ENCODE measurements around the gene RGS9. TPM values are rescaled to one million over a fixed set of nuclear protein-coding genes. Genes with fewer than 3 reads are reported as not detected.
"Not testable (repeated sequence)": the region's sequence is repeated elsewhere in the genome, so short reads cannot be mapped to it uniquely, and the experiment has no call there.

Gene RGS9
- polyA plus RNA-seq, 2 of the 4 experiments (the other 2 are of a cell fraction) = 6.9 to 14.3 TPM

- FAIRE-seq = no peak
Measured at GRCh38 chr17:65204001-65204400, 66.8 kb downstream of the RGS9 start.

GRCh38 chr17:65205655-65206054 lies 68.5 kb downstream of the RGS9 start:
- no peak for ATAC-seq
- Histone ChIP-seq H3K4me2 (no peak overlapping the region), H3K9me3 (no peaks in the 10 kb centered on the region), H3K4me3 (no peak overlapping the region), H3K4me1 (no peaks in the 10 kb centered on the region), H3K27ac (no peak overlapping the region)
- ChIA-PET POLR2A (no interaction called here), CTCF (interaction anchor here (0.5 kb wide), 1 partner anchor 1567 kb away, joined by 3 read pairs; no protein-coding TSS in a partner anchor)
- DNase-seq (ENCODE audit: low read depth in 1 of 2, low spot score in 1 of 2) = no peak
- TF ChIP-seq RAD21 (conservative IDR thresholded peaks at IDR 0.05 in 1 of 2, IDR thresholded peaks at IDR 0.05 in 1 of 2) (no peak), NFE2L2 (conservative IDR thresholded peaks at IDR 0.05; ENCODE audit: low read length) (no peak), EHMT2 (IDR thresholded peaks at IDR 0.05; ENCODE audit: low read depth) (no peak), JUNB (IDR thresholded peaks at IDR 0.05) (no peak), FOSL2 (IDR thresholded peaks at IDR 0.05) (no peak), FOSL2 (CRISPR knock-in tag; IDR thresholded peaks at IDR 0.05) (no peak), CHD4 (IDR thresholded peaks at IDR 0.05; ENCODE audit: borderline replicate concordance) (no peak), POLR2AphosphoS2 (conservative IDR thresholded peaks at IDR 0.05; ENCODE audit: low read length) (no peak), TP53 (CRISPR knock-in tag; IDR thresholded peaks at IDR 0.05) (no peak), POLR2A (IDR thresholded peaks at IDR 0.05; ENCODE audit: low read length) (no peak), PBX3 (IDR thresholded peaks at IDR 0.05) (no peak), FOSB (CRISPR knock-in tag; IDR thresholded peaks at IDR 0.05) (no peak), CHD2 (IDR thresholded peaks at IDR 0.05; ENCODE audit: low read length, partially characterized antibody) (no peak), GATA3 (IDR thresholded peaks at IDR 0.05; ENCODE audit: borderline replicate concordance) (no peak), NPAS2 (CRISPR knock-in tag; IDR thresholded peaks at IDR 0.05; ENCODE audit: borderline replicate concordance) (no peak), HOXA7 (CRISPR knock-in tag; IDR thresholded peaks at IDR 0.05) (no peak), SMC3 (IDR thresholded peaks at IDR 0.05) (no peak), RFX5 (IDR thresholded peaks at IDR 0.05) (no peak), RARB (CRISPR knock-in tag; IDR thresholded peaks at IDR 0.05) (no peak)
- TF ChIP-seq, protein P1, sequence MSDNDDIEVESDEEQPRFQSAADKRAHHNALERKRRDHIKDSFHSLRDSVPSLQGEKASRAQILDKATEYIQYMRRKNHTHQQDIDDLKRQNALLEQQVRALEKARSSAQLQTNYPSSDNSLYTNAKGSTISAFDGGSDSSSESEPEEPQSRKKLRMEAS (IDR thresholded peaks at IDR 0.05) = no peak
- FAIRE-seq = no peak

More at GRCh38 chr17:65204001-65204400, 66.8 kb downstream of the RGS9 start:
- Histone ChIP-seq H3K9me3 (no peaks in the 10 kb centered on the region), H3K4me2 (no peak overlapping the region), H3K4me3 (no peak overlapping the region), H3K27ac (no peak overlapping the region), H3K4me1 (no peaks in the 10 kb centered on the region)
- TF ChIP-seq BHLHE40 (IDR thresholded peaks at IDR 0.05; ENCODE audit: low read depth, low read length) = no peak
- TF ChIP-seq CBX2 (IDR thresholded peaks at IDR 0.05; ENCODE audit: borderline replicate concordance, low read depth) = no peak
- TF ChIP-seq RAD21 (conservative IDR thresholded peaks at IDR 0.05 in 1 of 2, IDR thresholded peaks at IDR 0.05 in 1 of 2) = no peak
- TF ChIP-seq FOXS1 (CRISPR knock-in tag; IDR thresholded peaks at IDR 0.05) = no peak
- TF ChIP-seq FOSL2 (IDR thresholded peaks at IDR 0.05) = no peak
- no peak for TF ChIP-seq FOSL2 (CRISPR knock-in tag; IDR thresholded peaks at IDR 0.05)
- no peak for TF ChIP-seq GATA3 (IDR thresholded peaks at IDR 0.05; ENCODE audit: borderline replicate concordance)
- TF ChIP-seq CHD2 (IDR thresholded peaks at IDR 0.05; ENCODE audit: low read length, partially characterized antibody) = no peak
- TF ChIP-seq RFX5 (IDR thresholded peaks at IDR 0.05) = no peak
- no peak for TF ChIP-seq MAZ (IDR thresholded peaks at IDR 0.05; ENCODE audit: borderline replicate concordance, low read depth, low read length)
- 82% methylated on average over 13 of the region's 13 CpGs for WGBS (ENCODE audit: missing lambda C conversion rate)
- ChIA-PET POLR2A (no interaction called here), CTCF (no interaction called here)
- ATAC-seq = no peak
- DNase-seq (ENCODE audit: low read depth in 1 of 2, low spot score in 1 of 2) = no peak

DNA sequence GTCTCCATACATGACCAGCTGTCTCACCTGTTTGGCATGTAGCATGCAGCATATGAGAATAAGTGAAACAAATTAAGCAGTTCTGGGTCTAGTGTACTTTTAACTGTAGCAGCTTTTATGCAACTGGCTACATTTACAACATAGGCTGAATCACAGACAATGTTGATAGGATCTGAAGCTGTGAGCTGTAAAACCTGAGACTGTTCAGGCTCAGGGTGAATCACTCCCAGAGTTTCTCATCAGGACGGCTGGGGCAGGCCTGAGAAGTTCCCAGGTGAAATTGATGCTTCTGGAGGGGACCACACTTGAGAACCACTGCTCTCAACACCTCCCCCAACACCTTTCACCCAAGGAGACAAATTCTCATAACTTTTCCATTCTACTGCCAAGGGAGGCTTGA lies 70.3 kb downstream of the RGS9 start:
- ATAC-seq = peak in 1 of 2 experiments; percentile 55; a peak in 3 of 6 replicates
- H3K4me2 ChIP-seq; POLR2A ChIA-PET; H3K9me3 ChIP-seq; DNase-seq (ENCODE audit: low read depth in 1 of 2, low spot score in 1 of 2); H3K4me3 ChIP-seq; H3K4me1 ChIP-seq; H3K27ac ChIP-seq; FAIRE-seq: not testable (repeated sequence)
- CTCF ChIA-PET = interaction anchor here (1.3 to 1.4 kb wide), 2 partner anchors 9 to 348 kb away, joined by 3 to 5 read pairs; no protein-coding TSS in a partner anchor
- 8% methylated on average over 1 of the region's 1 CpG for WGBS (ENCODE audit: missing lambda C conversion rate)

Data from A549 (cell line).